Measurements from ENCODE around the gene PIGP.
"Not testable (repeated sequence)": the region's sequence is repeated elsewhere in the genome, so short reads cannot be mapped to it uniquely, and the experiment has no call there.

PIGP gene

GRCh38 chr21:37072988-37073416, at the start of gene PIGP, which contains the start of gene TTC3:
TSS of gene PIGP (minus strand) at chr21:37073071. CDS start at chr21:37072515, 556 bp downstream.
TSS of gene TTC3 (plus strand) at chr21:37073254. CDS start at chr21:37087258, 14,004 bp downstream.
- DNase-seq: peak; percentile 91 to 99 (median 95)
- intact Hi-C loops (cut with DNase I): loop anchor here (5.0 to 10.0 kb wide), 3 partner anchors 81 to 292 kb away; partner anchors contain the start of genes DYRK1A and VPS26C

DNA sequence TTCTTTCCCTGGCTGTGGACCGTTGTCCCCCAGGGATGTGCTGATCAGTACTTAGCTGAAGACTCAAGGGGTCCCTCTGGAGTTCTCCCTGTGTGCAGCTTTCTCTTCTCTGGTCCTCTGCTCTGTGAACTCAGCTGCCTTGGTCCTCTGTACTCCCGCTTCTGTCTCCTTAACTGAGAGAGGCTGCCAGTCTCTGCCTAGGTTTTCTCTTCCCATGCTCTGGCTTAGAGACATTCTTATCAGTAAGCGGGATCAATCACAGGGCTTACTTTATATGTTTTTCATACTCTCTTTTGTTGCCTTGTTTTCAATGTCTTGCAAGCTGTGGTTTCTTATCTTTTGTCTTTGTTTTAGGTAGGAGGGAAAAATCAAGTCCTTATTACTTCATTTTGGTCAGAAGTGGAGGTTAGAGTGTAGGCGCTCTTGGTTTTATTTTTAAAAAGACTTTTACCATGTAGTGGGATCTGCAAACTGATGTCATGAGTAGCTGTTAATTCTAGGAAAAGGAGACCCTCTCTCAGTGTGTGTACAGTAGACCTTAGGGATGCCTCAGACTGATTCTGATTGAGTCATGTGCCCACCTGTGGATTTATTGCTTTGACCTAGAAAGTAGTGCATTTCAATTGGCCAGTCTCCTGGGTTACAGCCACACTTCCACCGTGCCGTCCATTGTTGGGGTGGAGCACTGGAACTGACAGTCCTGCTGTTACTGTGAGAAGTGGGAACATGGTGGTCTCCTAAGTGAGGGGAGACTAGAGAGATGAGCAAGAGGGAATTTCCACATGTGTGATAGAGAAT, 46.7 kb upstream of the PIGP start:
- DNase-seq: no peak

DNA sequence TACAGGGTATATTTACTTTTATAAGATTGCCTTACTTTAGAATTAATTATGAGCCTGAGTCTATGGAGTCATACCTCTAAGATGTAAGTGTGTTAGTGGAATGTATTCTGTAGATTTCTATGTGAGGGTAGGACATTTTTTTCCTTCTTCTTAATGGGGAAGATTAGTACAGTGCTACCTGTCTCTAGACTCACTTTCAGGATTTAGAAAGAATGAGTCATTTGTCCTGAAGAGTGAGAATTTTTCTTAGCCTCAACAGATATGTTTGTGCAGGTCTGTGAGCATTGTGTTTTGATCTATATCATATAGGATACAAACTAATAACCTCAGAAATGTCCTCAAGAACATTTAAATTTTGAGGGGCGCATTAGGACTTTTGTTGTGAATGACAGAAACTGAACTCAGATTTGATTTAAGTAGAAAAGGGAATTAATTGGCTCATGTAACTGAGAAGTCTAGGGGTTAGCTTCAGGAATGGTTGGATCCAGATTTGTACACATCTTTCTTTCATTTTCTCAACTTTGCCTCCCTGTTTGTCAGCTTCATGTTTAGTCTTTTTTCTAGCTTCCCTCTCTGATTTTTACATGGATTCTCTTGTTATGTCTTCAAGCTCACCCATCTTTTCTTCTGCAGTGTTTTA, 45.4 kb upstream of the PIGP start:
- DNase-seq: no peak
- intact Hi-C loops (cut with DNase I): no loop called here

More for the DNA sequence above, 46.7 kb upstream of the PIGP start:
- intact Hi-C loops (cut with DNase I): no loop called here

DNA sequence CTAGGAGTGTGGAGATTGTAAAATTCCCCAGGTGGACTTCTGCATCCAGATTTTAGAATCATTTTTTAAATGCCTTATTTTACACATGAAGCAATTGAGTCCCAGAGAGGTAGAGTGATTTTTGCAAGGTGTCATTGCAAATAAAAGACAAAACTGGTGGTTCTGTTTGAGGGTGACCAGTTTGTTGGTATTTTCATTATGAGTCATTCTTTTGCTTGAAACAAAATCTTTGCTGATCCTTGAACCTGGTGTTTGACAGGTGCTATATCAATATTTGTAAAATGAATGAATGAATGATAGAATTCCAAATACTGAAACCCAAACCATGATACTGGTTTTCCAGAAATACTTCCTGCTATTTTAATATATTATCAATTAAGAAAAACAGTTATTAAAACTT, 44.3 kb upstream of the PIGP start:
- DNase-seq: no peak
- intact Hi-C loops (cut with DNase I): no loop called here

- intact Hi-C loops (cut with DNase I); DNase-seq: not testable (repeated sequence)
These were observed 43.6 kb upstream of the PIGP start for GRCh38 chr21:37116459-37116858.

DNA sequence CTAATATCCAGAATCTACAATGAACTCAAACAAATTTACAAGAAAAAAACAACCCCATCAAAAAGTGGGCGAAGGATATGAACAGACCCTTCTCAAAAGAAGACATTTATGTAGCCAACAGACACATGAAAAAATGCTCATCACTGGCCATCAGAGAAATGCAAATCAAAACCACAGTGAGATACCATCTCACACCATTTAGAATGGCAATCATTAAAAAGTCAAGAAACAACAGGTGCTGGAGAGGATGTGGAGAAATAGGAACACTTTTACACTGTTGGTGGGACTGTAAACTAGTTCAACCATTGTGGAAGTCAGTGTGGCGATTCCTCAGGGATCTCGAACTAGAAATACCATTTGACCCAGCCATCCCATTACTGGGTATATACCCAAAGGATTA, 41.4 kb upstream of the PIGP start:
- not testable (repeated sequence) for DNase-seq

DNA sequence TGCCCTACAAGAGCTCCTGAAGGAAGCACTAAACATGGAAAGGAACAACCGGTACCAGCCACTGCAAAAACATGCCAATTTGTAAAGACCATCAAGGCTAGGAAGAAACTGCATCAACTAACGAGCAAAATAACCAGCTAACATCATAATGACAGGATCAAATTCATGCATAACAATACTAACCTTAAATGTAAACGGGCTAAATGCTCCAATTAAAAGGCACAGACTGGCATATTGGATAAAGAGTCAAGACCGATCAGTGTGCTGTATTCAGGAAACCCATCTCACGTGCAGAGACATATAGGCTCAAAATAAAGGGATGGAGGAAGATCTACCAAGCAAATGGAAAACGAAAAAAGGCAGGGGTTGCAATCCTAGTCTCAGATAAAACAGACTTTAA, 38.2 kb upstream of the PIGP start:
- DNase-seq; intact Hi-C loops (cut with DNase I): not testable (repeated sequence)

More for the DNA sequence above, 41.4 kb upstream of the PIGP start:
- intact Hi-C loops (cut with DNase I): not testable (repeated sequence)

DNA sequence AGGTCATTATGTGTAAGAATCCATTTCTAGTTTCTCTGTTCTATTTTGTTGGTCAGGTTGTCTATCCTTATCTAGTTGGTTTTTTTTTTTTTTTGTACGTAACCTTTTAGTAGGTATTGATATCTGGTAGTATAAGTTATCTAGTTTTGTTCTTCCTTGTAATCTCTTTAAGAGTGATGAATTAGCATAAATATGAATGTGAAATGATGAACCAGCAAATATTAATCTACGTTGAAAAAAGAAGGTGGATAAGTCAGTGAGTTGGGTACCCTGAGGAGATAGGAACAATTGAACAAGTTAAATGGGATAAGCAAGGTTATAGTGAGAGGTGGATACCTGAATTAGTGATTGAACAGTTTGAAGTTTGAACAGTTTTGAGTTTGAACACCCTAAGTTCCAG, 34.1 kb upstream of the PIGP start:
- DNase-seq: no peak
- intact Hi-C loops (cut with DNase I): no loop called here

GRCh38 chr21:37102746-37103145, 29.9 kb upstream of the PIGP start:
- DNase-seq; intact Hi-C loops (cut with DNase I): not testable (repeated sequence)

GRCh38 chr21:37101384-37101783, 28.5 kb upstream of the PIGP start:
- no peak for DNase-seq
- intact Hi-C loops (cut with DNase I): no loop called here

- DNase-seq: no peak
- intact Hi-C loops (cut with DNase I): no loop called here
These were observed 27.4 kb upstream of the PIGP start for GRCh38 chr21:37100316-37100715.

DNA sequence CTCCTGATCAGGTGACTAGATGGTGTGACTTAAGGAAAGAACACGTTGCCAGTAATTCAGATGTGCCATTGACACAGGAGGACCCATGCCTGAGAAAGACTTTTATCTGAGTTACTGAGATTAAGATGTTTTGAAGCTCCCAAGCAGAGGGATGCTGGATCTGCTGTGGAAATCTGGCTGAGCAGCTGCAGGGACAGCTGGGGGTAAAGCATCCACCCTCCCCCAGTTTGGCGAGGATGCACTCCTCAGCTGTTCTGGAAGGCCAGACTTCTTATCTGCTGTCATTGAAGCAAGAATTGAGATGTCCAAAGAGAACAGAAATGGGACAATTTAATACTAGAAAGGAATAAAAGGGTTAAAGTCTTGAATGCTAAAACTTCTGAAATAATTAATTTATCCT, 25.9 kb upstream of the PIGP start:
- intact Hi-C loops (cut with DNase I): no loop called here
- DNase-seq: peak in 1 of 10 donors; percentile 81

DNA sequence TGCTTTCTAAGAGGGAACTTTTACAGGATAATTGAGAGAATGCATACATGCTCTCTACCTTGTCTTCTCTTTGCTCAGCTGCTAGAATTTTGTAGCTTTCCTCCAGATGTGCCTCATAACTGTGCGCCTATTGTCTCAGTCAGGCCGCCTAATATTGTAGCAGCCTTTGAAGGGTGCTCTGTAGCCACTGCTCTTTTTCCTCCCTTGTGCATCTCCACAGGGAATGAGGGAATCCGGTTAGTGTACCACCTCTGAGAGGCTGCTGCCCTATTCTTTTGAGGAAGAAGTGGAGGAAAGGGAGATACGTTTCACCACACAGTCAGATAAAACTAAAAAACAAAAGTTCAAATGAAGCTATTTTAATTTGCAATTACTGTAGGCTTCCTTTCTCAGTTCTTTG, 22.9 kb upstream of the PIGP start:
- intact Hi-C loops (cut with DNase I): no loop called here
- DNase-seq: no peak

- DNase-seq: no peak
- intact Hi-C loops (cut with DNase I): no loop called here
These were observed 21.1 kb upstream of the PIGP start for GRCh38 chr21:37093977-37094376.

GRCh38 chr21:37088186-37088735, 15.4 kb upstream of the PIGP start:
- no peak for DNase-seq
- intact Hi-C loops (cut with DNase I): no loop called here

DNA sequence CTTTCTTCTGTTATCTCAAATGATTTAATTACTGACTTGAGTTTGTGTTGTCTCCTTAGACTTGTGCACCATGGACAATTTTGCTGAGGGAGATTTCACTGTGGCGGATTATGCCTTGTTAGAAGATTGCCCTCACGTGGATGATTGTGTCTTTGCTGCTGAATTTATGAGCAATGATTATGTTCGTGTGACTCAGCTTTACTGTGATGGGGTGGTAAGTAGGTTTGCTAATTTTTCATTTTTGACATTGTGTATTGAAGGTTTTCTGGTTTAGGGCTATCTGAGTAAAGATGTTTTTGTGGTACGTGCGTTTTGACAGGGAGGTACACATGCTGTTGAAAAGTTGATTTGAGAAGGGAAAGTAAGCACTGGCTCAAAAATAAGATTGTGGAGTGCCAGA, 14.3 kb upstream of the PIGP start:
- peak in 2 of 10 donors; percentile 13 to 43 for DNase-seq
- intact Hi-C loops (cut with DNase I): no loop called here

- DNase-seq: no peak
- intact Hi-C loops (cut with DNase I): no loop called here
These were observed 12.9 kb upstream of the PIGP start for GRCh38 chr21:37085726-37086125.

GRCh38 chr21:37082856-37083528, 10.1 kb upstream of the PIGP start:
- DNase-seq: no peak
- intact Hi-C loops (cut with DNase I): no loop called here

GRCh38 chr21:37082375-37082774, 9.5 kb upstream of the PIGP start:
- intact Hi-C loops (cut with DNase I): no loop called here
- DNase-seq: no peak

- no peak for DNase-seq
- intact Hi-C loops (cut with DNase I): loop anchor here (10.0 kb wide), 1 partner anchor 285 kb away; the partner anchor contains the start of gene DYRK1A
These were observed 6.4 kb upstream of the PIGP start for GRCh38 chr21:37079211-37079824.
